Activated CD8-positive, alpha-beta memory T cell treated with anti-CD3 and anti-CD28 coated beads, Interleukin-2, amount 50 U/mL, for 4 hours (primary cell): ENCODE measurements around the gene HIPK1.
A peak's percentile ranks its signal among the peaks of the same experiment; 100 is the strongest.

Source experiments
- DNase-seq: peaks from one replicate; pipeline ENCODE4 v3.0.0-alpha.2; 2020

HIPK1 gene

GRCh38 chr1:113928941-113929749 lies at the start of gene HIPK1:
HIPK1 (plus strand) TSS chr1:113929324.
- DNase-seq = peak; percentile 93

GRCh38 chr1:113879739-113880038 lies 49.4 kb upstream of the HIPK1 start:
- no peak for DNase-seq

- DNase-seq = no peak
Observed at GRCh38 chr1:113881661-113882060, 47.5 kb upstream of the HIPK1 start.

GRCh38 chr1:113886417-113887401 lies 42.4 kb upstream of the HIPK1 start:
- no peak for DNase-seq

GRCh38 chr1:113887402-113888175 lies 41.5 kb upstream of the HIPK1 start, which contains the start of gene BCL2L15:
BCL2L15 (minus strand) TSS chr1:113887581; CDS start chr1:113887375, 206 bp downstream.
- DNase-seq = no peak

GRCh38 chr1:113890816-113891215 lies 38.3 kb upstream of the HIPK1 start:
- DNase-seq = no peak

GRCh38 chr1:113891631-113892220 lies 37.4 kb upstream of the HIPK1 start:
- no peak for DNase-seq

GRCh38 chr1:113893267-113893666 lies 35.9 kb upstream of the HIPK1 start:
- DNase-seq = no peak

GRCh38 chr1:113895098-113895497 lies 34.0 kb upstream of the HIPK1 start:
- no peak for DNase-seq

- DNase-seq = no peak
Observed at GRCh38 chr1:113895961-113896360, 33.2 kb upstream of the HIPK1 start.

- no peak for DNase-seq
Observed at GRCh38 chr1:113898241-113898814, 30.8 kb upstream of the HIPK1 start.

GRCh38 chr1:113899111-113899510 lies 30.0 kb upstream of the HIPK1 start:
- DNase-seq = no peak

- no peak for DNase-seq
Observed at GRCh38 chr1:113901191-113901590, 27.9 kb upstream of the HIPK1 start.

GRCh38 chr1:113903501-113904292 lies 25.4 kb upstream of the HIPK1 start:
- peak; percentile 15 for DNase-seq

- no peak for DNase-seq
Observed at GRCh38 chr1:113904293-113904673, 24.8 kb upstream of the HIPK1 start.

- peak; percentile 94 for DNase-seq
Observed at GRCh38 chr1:113904674-113905434, 24.3 kb upstream of the HIPK1 start, which contains the start of the genes AP4B1 and DCLRE1B. AP4B1 (minus strand) TSS chr1:113904799; CDS start chr1:113904717, 82 bp downstream. DCLRE1B (plus strand) TSS chr1:113905326; CDS start chr1:113905587, 261 bp downstream.

- no peak for DNase-seq
Observed at GRCh38 chr1:113905435-113905861, 23.7 kb upstream of the HIPK1 start.

- DNase-seq = no peak
Observed at GRCh38 chr1:113912594-113913311, 16.4 kb upstream of the HIPK1 start.

- DNase-seq = no peak
Observed at GRCh38 chr1:113913312-113913668, 15.8 kb upstream of the HIPK1 start.
